HG03064 (cell line): ENCODE measurements around the gene RHOU.
"Not testable (repeated sequence)": the region's sequence is repeated elsewhere in the genome, so short reads cannot be mapped to it uniquely, and the experiment has no call there.

Source experiments
- ATAC-seq: cut with Tn5 transposase; IDR thresholded peaks from one replicate; pipeline ENCODE4 v1.9.1; 2021; ENCODE audit warnings: low read depth; ENCODE audit not compliant: unreplicated experiment

The RHOU gene

GRCh38 chr1:228734881-228735801, at the start of gene RHOU:
RHOU (plus strand) TSS chr1:228735479; CDS start chr1:228735743, 264 bp downstream.
- ATAC-seq: no peak

- no peak for ATAC-seq
These were observed 47.7 kb upstream of the RHOU start for GRCh38 chr1:228687587-228687986.

GRCh38 chr1:228689255-228689654, 46.0 kb upstream of the RHOU start:
- ATAC-seq: no peak

GRCh38 chr1:228691211-228691610, 44.1 kb upstream of the RHOU start:
- no peak for ATAC-seq

GRCh38 chr1:228691926-228692325, 43.4 kb upstream of the RHOU start:
- ATAC-seq: no peak

- ATAC-seq: not testable (repeated sequence)
These were observed 40.8 kb upstream of the RHOU start for GRCh38 chr1:228694447-228694846.

GRCh38 chr1:228695015-228695955, 40.0 kb upstream of the RHOU start:
- ATAC-seq: no peak

- ATAC-seq: no peak
These were observed 37.9 kb upstream of the RHOU start for GRCh38 chr1:228697207-228698016.

GRCh38 chr1:228698017-228698329, 37.3 kb upstream of the RHOU start:
- no peak for ATAC-seq

- no peak for ATAC-seq
These were observed 32.8 kb upstream of the RHOU start for GRCh38 chr1:228702433-228702832.

- ATAC-seq: no peak
These were observed 29.0 kb upstream of the RHOU start for GRCh38 chr1:228706305-228706704.

- no peak for ATAC-seq
These were observed 18.2 kb upstream of the RHOU start for GRCh38 chr1:228717081-228717480.

GRCh38 chr1:228721407-228721806, 13.9 kb upstream of the RHOU start:
- ATAC-seq: no peak

- ATAC-seq: no peak
These were observed 12.0 kb upstream of the RHOU start for GRCh38 chr1:228723287-228723686.

- no peak for ATAC-seq
These were observed 11.4 kb upstream of the RHOU start for GRCh38 chr1:228723921-228724320.

GRCh38 chr1:228725178-228725577, 10.1 kb upstream of the RHOU start:
- no peak for ATAC-seq

GRCh38 chr1:228727681-228728171, 7.6 kb upstream of the RHOU start:
- ATAC-seq: no peak

- no peak for ATAC-seq
These were observed 2.9 kb upstream of the RHOU start for GRCh38 chr1:228732426-228732825.

- ATAC-seq: no peak
These were observed 1.7 kb upstream of the RHOU start for GRCh38 chr1:228733576-228733975.

- no peak for ATAC-seq
These were observed 750 bp downstream of the RHOU start for GRCh38 chr1:228735871-228736586.
